GM21390 (cell line): ENCODE results near the gene LAMA2.

Experiments used
- ATAC-seq: cut with Tn5 transposase; IDR thresholded peaks from one replicate; pipeline ENCODE4 v1.9.1; 2021; ENCODE audit not compliant: unreplicated experiment

LAMA2 gene

GRCh38 chr6:129253727-129254126, 370.8 kb downstream of the LAMA2 start:
- no peak for ATAC-seq

- ATAC-seq: no peak
Measured at GRCh38 chr6:129257196-129257595, 374.3 kb downstream of the LAMA2 start.

GRCh38 chr6:129262661-129263060, 379.7 kb downstream of the LAMA2 start:
- ATAC-seq: no peak

- ATAC-seq: no peak
Measured at GRCh38 chr6:129263176-129263575, 380.2 kb downstream of the LAMA2 start.

- ATAC-seq: no peak
Measured at GRCh38 chr6:129264480-129265045, 381.6 kb downstream of the LAMA2 start.

- no peak for ATAC-seq
Measured at GRCh38 chr6:129267028-129267427, 384.1 kb downstream of the LAMA2 start.

GRCh38 chr6:129269076-129269475, 386.1 kb downstream of the LAMA2 start:
- no peak for ATAC-seq

- no peak for ATAC-seq
Measured at GRCh38 chr6:129269891-129270290, 387.0 kb downstream of the LAMA2 start.

GRCh38 chr6:129270450-129270849, 387.5 kb downstream of the LAMA2 start:
- no peak for ATAC-seq

- no peak for ATAC-seq
Measured at GRCh38 chr6:129273161-129273560, 390.2 kb downstream of the LAMA2 start.

GRCh38 chr6:129276461-129276860, 393.5 kb downstream of the LAMA2 start:
- no peak for ATAC-seq

- no peak for ATAC-seq
Measured at GRCh38 chr6:129276986-129277385, 394.0 kb downstream of the LAMA2 start.

- no peak for ATAC-seq
Measured at GRCh38 chr6:129279343-129280292, 396.7 kb downstream of the LAMA2 start.

- no peak for ATAC-seq
Measured at GRCh38 chr6:129280293-129280644, 397.3 kb downstream of the LAMA2 start.

- no peak for ATAC-seq
Measured at GRCh38 chr6:129280749-129281148, 397.8 kb downstream of the LAMA2 start.

- no peak for ATAC-seq
Measured at GRCh38 chr6:129281168-129281796, 398.3 kb downstream of the LAMA2 start.

GRCh38 chr6:129282019-129282418, 399.1 kb downstream of the LAMA2 start:
- ATAC-seq: no peak

- no peak for ATAC-seq
Measured at GRCh38 chr6:129284225-129284624, 401.3 kb downstream of the LAMA2 start.

GRCh38 chr6:129287231-129288177, 404.6 kb downstream of the LAMA2 start:
- ATAC-seq: no peak

- no peak for ATAC-seq
Measured at GRCh38 chr6:129289442-129289841, 406.5 kb downstream of the LAMA2 start.

- ATAC-seq: no peak
Measured at GRCh38 chr6:129292836-129293235, 409.9 kb downstream of the LAMA2 start.
